Smooth muscle cell (in vitro differentiated cells): ENCODE results near the gene PPP2R2C. TPM values are rescaled to one million over a fixed set of nuclear protein-coding genes. Genes with fewer than 3 reads are reported as not detected.

Experiments used
- DNase-seq: peaks from one replicate; lab custom pipeline; 2025; ENCODE audit not compliant: unreplicated experiment; lab: John Stamatoyannopoulos, UW
- H2AFZ ChIP-seq: fragments of 200-600 bp; sonication (generic); 2 replicates; pipeline ENCODE4 v1.6.0; 2016; ENCODE audit warnings: antibody characterized with exemption, low read depth, mild to moderate bottlenecking
- H3F3A ChIP-seq: fragments of 200-600 bp; sonication (generic); 2 replicates; pipeline ENCODE4 v1.6.0; 2017; ENCODE audit warnings: antibody characterized with exemption, low read depth
- H3K27ac ChIP-seq: fragments of 200-600 bp; sonication (generic); 2 replicates; pipeline ENCODE4 v1.5.1; 2016; ENCODE audit warnings: low read depth, mild to moderate bottlenecking
- H3K27me3 ChIP-seq: fragments of 200-600 bp; sonication (generic); 2 replicates; pipeline ENCODE4 v1.6.1; 2016; ENCODE audit warnings: low read depth, mild to moderate bottlenecking
- H3K36me3 ChIP-seq: fragments of 200-600 bp; sonication (generic); 2 replicates; pipeline ENCODE4 v1.5.1; 2016; ENCODE audit warnings: low read depth
- H3K4me1 ChIP-seq: fragments of 200-600 bp; sonication (generic); 2 replicates; pipeline ENCODE4 v1.5.1; 2016; ENCODE audit warnings: low read depth
- H3K4me2 ChIP-seq: fragments of 200-600 bp; sonication (generic); 2 replicates; pipeline ENCODE4 v1.6.0; 2016; ENCODE audit warnings: mild to moderate bottlenecking
- H3K4me3 ChIP-seq: fragments of 200-600 bp; sonication (generic); 2 replicates; pipeline ENCODE4 v1.5.1; 2016; ENCODE audit warnings: mild to moderate bottlenecking
- H3K79me2 ChIP-seq: fragments of 200-600 bp; sonication (generic); 2 replicates; pipeline ENCODE4 v1.6.0; 2016; ENCODE audit warnings: low read depth, mild to moderate bottlenecking
- H3K9ac ChIP-seq: fragments of 200-600 bp; sonication (generic); 2 replicates; pipeline ENCODE4 v1.6.0; 2016; ENCODE audit warnings: low read depth
- H3K9me3 ChIP-seq: fragments of 200-600 bp; sonication (generic); replicated peaks from 2 replicates; pipeline ENCODE4 v1.5.1; 2016; ENCODE audit warnings: low read depth
- H4K20me1 ChIP-seq: fragments of 200-600 bp; sonication (generic); 2 replicates; pipeline ENCODE4 v1.6.0; 2016; ENCODE audit warnings: low read depth
- WGBS: methylation state at CpG from one replicate; pipeline ENCODE4 v1.1.7; 2016; ENCODE audit warnings: low lambda C conversion rate; 5-methylcytosine and 5-hydroxymethylcytosine counted together
- polyA plus RNA-seq: library from polyadenylated mRNA; unstranded; fragments of >200 nt; fragmentation: Nextera tagmentation; extraction: Ambion mirVana; gene quantifications from 2 replicates; pipeline ENCODE4 v1.2.1, GENCODE V29; 2016
- total RNA-seq: library from RNA; depleted of rRNA; stranded (reverse); fragments of >200 nt; gene quantifications from 2 replicates; pipeline ENCODE4 v1.2.3, GENCODE V29; 2014
- TF ChIP-seq, protein P1 (sequence below): fragments of 200-600 bp; sonication (generic); IDR thresholded peaks from 2 replicates; pipeline ENCODE4 v1.5.1; 2017; ENCODE audit warnings: borderline replicate concordance, mild to moderate bottlenecking, antibody characterized with exemption; ENCODE audit not compliant: insufficient read depth, poor library complexity, severe bottlenecking

Gene PPP2R2C
- total and polyA plus RNA-seq, 2 experiments from 2014 or later: 0.54 to 1.8 TPM

DNA sequence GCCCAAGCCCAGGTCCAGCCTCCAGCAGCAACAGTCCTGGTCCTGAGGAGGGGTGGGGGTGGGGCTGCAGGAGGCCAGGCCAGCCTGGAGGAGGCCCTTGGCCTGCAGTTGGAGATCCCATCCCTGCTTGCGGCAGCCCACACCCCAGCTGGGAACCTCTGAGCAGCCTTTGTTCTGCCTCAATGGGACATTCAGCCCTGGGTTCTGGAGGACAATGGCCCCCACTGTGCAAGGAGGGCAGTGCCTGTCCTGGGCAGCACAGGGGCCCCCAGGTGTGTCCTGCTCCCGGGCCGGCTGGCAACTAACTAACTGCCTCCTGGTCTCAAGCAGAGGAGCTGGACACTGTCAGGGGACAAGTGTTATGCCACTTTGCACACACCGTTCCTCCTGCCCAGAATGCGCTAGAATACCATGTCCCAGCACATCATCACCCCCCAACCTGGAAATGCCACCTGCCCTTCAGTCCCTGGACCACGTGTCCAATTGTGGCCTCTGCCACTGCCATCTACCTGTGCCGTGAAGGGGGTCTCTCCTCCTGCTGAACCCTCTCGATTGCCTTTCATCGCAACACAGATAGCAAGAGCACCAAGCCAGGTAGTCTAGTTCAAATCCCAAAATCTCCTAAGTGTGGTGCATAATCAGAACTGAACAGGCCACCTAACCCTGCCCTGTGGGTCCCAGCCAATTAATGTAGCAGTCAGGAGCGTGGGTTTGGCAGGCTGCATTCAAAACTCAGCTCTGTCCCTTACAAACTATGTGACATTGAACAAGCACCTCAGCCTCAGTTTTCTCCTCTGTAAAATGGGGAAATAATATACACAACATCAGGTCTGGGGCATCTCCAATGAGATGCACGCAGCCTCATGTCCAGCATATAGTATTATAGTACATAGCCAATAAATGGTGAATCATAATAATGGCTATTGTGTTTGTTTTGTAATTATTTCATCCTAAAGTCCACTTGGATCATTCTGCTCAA, 8.8 kb downstream of the PPP2R2C start:
- TF ChIP-seq, protein P1, sequence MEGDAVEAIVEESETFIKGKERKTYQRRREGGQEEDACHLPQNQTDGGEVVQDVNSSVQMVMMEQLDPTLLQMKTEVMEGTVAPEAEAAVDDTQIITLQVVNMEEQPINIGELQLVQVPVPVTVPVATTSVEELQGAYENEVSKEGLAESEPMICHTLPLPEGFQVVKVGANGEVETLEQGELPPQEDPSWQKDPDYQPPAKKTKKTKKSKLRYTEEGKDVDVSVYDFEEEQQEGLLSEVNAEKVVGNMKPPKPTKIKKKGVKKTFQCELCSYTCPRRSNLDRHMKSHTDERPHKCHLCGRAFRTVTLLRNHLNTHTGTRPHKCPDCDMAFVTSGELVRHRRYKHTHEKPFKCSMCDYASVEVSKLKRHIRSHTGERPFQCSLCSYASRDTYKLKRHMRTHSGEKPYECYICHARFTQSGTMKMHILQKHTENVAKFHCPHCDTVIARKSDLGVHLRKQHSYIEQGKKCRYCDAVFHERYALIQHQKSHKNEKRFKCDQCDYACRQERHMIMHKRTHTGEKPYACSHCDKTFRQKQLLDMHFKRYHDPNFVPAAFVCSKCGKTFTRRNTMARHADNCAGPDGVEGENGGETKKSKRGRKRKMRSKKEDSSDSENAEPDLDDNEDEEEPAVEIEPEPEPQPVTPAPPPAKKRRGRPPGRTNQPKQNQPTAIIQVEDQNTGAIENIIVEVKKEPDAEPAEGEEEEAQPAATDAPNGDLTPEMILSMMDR: no peak
- H3K27me3 ChIP-seq: peaks cover 28% of the 10 kb centered on the region
- no peak overlapping the region for H2AFZ ChIP-seq
- H3K27ac ChIP-seq: no peak overlapping the region
- H3K79me2 ChIP-seq: no peaks in the 10 kb centered on the region
- H3K4me1 ChIP-seq: no peaks in the 10 kb centered on the region
- WGBS: 87% methylated on average over 11 of the region's 11 CpGs
- no peak overlapping the region for H3K9ac ChIP-seq
- no peaks in the 10 kb centered on the region for H4K20me1 ChIP-seq
- H3K36me3 ChIP-seq: no peaks in the 10 kb centered on the region
- H3F3A ChIP-seq: no peaks in the 10 kb centered on the region
- DNase-seq: no peak
- no peak overlapping the region for H3K4me2 ChIP-seq
- no peak overlapping the region for H3K4me3 ChIP-seq
- no peaks in the 10 kb centered on the region for H3K9me3 ChIP-seq

GRCh38 chr4:6461301-6462165, 10.9 kb downstream of the PPP2R2C start:
- Histone ChIP-seq H3K9me3 (no peaks in the 10 kb centered on the region), H3K4me2 (no peak overlapping the region), H3K27ac (no peak overlapping the region), H3K27me3 (peaks cover 12% of the 10 kb centered on the region), H3K4me1 (no peaks in the 10 kb centered on the region), H2AFZ (no peak overlapping the region), H3K9ac (no peak overlapping the region), H4K20me1 (no peaks in the 10 kb centered on the region), H3F3A (no peaks in the 10 kb centered on the region), H3K79me2 (no peaks in the 10 kb centered on the region), H3K4me3 (no peak overlapping the region), H3K36me3 (no peaks in the 10 kb centered on the region)
- TF ChIP-seq, protein P1: no peak
- no peak for DNase-seq
- WGBS: 93% methylated on average over 9 of the region's 9 CpGs

- 89% methylated on average over 9 of the region's 9 CpGs for whole genome bisulfite sequencing
- H3K79me2 ChIP-seq: no peaks in the 10 kb centered on the region
- H3K27me3 ChIP-seq: peaks cover 5% of the 10 kb centered on the region
- no peaks in the 10 kb centered on the region for H3K9me3 ChIP-seq
- H3F3A ChIP-seq: no peaks in the 10 kb centered on the region
- no peaks in the 10 kb centered on the region for H3K36me3 ChIP-seq
- TF ChIP-seq, protein P1: no peak
- no peak overlapping the region for H2AFZ ChIP-seq
- no peak for DNase-seq
- no peaks in the 10 kb centered on the region for H4K20me1 ChIP-seq
- no peak overlapping the region for H3K27ac ChIP-seq
- H3K9ac ChIP-seq: no peak overlapping the region
- no peak overlapping the region for H3K4me3 ChIP-seq
- H3K4me1 ChIP-seq: no peaks in the 10 kb centered on the region
- no peak overlapping the region for H3K4me2 ChIP-seq
Observed at GRCh38 chr4:6460876-6461275, 11.5 kb downstream of the PPP2R2C start.
